PFSK-1 (cell line): ENCODE results near the gene TAS2R39.

Experiments
- FOXP2 ChIP-seq: optimal IDR thresholded peaks from 2 replicates; pipeline ENCODE3; 2011; ENCODE audit warnings: borderline replicate concordance, control low read depth, inconsistent platforms; ENCODE audit not compliant: insufficient read depth; ENCODE audit errors: extremely low read length, extremely low read depth
- POLR2AphosphoS5 ChIP-seq: IDR thresholded peaks from 2 replicates; pipeline ENCODE4 v1.6.1; 2012; ENCODE audit warnings: low read depth, mild to moderate bottlenecking, control low read depth, low read length, moderate library complexity
- SIN3A ChIP-seq: IDR thresholded peaks from 2 replicates; pipeline ENCODE4 v1.6.1; 2012; ENCODE audit warnings: mild to moderate bottlenecking, low read length, moderate library complexity, borderline replicate concordance; ENCODE audit not compliant: insufficient read depth
- TAF1 ChIP-seq: IDR thresholded peaks from 2 replicates; pipeline ENCODE4 v1.6.1; 2012; ENCODE audit warnings: low read length, control low read depth, borderline replicate concordance; ENCODE audit not compliant: insufficient read depth
- TF ChIP-seq, protein P1 (sequence below), 2 experiments: IDR thresholded peaks; 2 replicates each; pipeline versions ENCODE4 v1.6.1 to v1.8.0; 2011 to 2012; ENCODE audit warnings: low read depth in 2 of 2, low read length in 2 of 2, control low read depth in 1 of 2, inconsistent platforms in 1 of 2, mild to moderate bottlenecking in 1 of 2, moderate library complexity in 1 of 2; ENCODE audit not compliant: insufficient read depth in 1 of 2

DNA sequence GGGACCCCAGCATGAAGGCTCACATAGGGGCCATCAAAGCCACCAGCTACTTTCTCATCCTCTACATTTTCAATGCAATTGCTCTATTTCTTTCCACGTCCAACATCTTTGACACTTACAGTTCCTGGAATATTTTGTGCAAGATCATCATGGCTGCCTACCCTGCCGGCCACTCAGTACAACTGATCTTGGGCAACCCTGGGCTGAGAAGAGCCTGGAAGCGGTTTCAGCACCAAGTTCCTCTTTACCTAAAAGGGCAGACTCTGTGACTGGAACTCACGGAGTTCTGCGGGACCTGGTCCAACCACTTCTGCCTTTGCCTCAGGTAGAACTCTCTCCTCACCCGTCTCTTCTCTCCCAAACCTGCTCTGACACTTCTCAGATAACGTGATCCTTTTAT is 39.6 kb downstream of the TAS2R39 start:
- TF ChIP-seq, protein P1, sequence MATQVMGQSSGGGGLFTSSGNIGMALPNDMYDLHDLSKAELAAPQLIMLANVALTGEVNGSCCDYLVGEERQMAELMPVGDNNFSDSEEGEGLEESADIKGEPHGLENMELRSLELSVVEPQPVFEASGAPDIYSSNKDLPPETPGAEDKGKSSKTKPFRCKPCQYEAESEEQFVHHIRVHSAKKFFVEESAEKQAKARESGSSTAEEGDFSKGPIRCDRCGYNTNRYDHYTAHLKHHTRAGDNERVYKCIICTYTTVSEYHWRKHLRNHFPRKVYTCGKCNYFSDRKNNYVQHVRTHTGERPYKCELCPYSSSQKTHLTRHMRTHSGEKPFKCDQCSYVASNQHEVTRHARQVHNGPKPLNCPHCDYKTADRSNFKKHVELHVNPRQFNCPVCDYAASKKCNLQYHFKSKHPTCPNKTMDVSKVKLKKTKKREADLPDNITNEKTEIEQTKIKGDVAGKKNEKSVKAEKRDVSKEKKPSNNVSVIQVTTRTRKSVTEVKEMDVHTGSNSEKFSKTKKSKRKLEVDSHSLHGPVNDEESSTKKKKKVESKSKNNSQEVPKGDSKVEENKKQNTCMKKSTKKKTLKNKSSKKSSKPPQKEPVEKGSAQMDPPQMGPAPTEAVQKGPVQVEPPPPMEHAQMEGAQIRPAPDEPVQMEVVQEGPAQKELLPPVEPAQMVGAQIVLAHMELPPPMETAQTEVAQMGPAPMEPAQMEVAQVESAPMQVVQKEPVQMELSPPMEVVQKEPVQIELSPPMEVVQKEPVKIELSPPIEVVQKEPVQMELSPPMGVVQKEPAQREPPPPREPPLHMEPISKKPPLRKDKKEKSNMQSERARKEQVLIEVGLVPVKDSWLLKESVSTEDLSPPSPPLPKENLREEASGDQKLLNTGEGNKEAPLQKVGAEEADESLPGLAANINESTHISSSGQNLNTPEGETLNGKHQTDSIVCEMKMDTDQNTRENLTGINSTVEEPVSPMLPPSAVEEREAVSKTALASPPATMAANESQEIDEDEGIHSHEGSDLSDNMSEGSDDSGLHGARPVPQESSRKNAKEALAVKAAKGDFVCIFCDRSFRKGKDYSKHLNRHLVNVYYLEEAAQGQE (IDR thresholded peaks at IDR 0.05; ENCODE audit: insufficient read depth in 1 of 2, low read depth in 2 of 2, low read length in 2 of 2) = no peak
- TF ChIP-seq POLR2AphosphoS5 (no peak), TAF1 (no peak), SIN3A (no peak), FOXP2 (no peak)
